Measurements from ENCODE around the gene CD300A. TPM values are rescaled to one million over a fixed set of nuclear protein-coding genes. Genes with fewer than 3 reads are reported as not detected.

The CD300A gene
- polyA plus RNA-seq, 3 donors = 0.87 to 1.3 (median 1.1) TPM

Other genes with a start within 250 kb of the CD300A start
- gene DNAI2, start 192.4 kb upstream of the CD300A start, polyA plus RNA-seq (ENCODE audit: insufficient read length in 3 of 3) = under 1 TPM in 2 of 3 donors, not detected in 1; 0.18 to 0.26 TPM
- gene KIF19, start 140.4 kb upstream of the CD300A start, polyA plus RNA-seq (ENCODE audit: insufficient read length in 3 of 3) = under 1 TPM; 0.37 to 0.54 (median 0.44) TPM
- under 1 TPM; 0.11 to 0.21 (median 0.17) TPM for gene BTBD17, start 104.8 kb upstream of the CD300A start, polyA plus RNA-seq (ENCODE audit: insufficient read length in 3 of 3)
- gene GPR142, start 99.1 kb upstream of the CD300A start, polyA plus RNA-seq (ENCODE audit: insufficient read length in 3 of 3) = under 1 TPM in 1 of 3 donors, not detected in 2; 0.18 TPM
- gene GPRC5C, start 34.5 kb upstream of the CD300A start, polyA plus RNA-seq (ENCODE audit: insufficient read length in 3 of 3) = 100 to 1,000 TPM in 2 of 3 donors, 10 to 100 TPM in 1; 92.3 to 121 (median 112) TPM
- under 1 TPM; 0.11 to 0.25 (median 0.23) TPM for gene CD300LB, start 64.8 kb downstream of the CD300A start, polyA plus RNA-seq (ENCODE audit: insufficient read length in 3 of 3)
- under 1 TPM; 0.35 to 0.71 (median 0.40) TPM for gene CD300C, start 79.5 kb downstream of the CD300A start, polyA plus RNA-seq (ENCODE audit: insufficient read length in 3 of 3)
- under 1 TPM in 1 of 3 donors, not detected in 2; 0.57 TPM for gene CD300H, start 100.9 kb downstream of the CD300A start, polyA plus RNA-seq (ENCODE audit: insufficient read length in 3 of 3)
- not detected for gene CD300LD, start 125.6 kb downstream of the CD300A start, polyA plus RNA-seq (ENCODE audit: insufficient read length in 3 of 3)
- gene CD300E, start 157.1 kb downstream of the CD300A start, polyA plus RNA-seq (ENCODE audit: insufficient read length in 3 of 3) = under 1 TPM; 0.10 to 0.29 (median 0.11) TPM
- under 1 TPM; 0.32 to 0.57 (median 0.37) TPM for gene CD300LF, start 246.3 kb downstream of the CD300A start, polyA plus RNA-seq (ENCODE audit: insufficient read length in 3 of 3)

Data from right renal cortex interstitium (tissue), 3 donors.